Tibial nerve (tissue), 4 donors: Measurements from ENCODE around the gene SLC24A3. TPM values are rescaled to one million over a fixed set of nuclear protein-coding genes. Genes with fewer than 3 reads are reported as not detected.

Experiments
- DNase-seq, 2 donors: peaks; one replicate each; pipeline ENCODE4 v3.0.0-alpha.2; 2019; ENCODE audit warnings: low spot score in 2 of 2
- H3K27ac ChIP-seq, 4 donors: fragments of 200-600 bp; sonication (generic) in 3 of 4; one replicate each; pipeline ENCODE4 v1.5.1; 2017 to 2019; ENCODE audit warnings: mild to moderate bottlenecking in 1 of 4
- H3K27me3 ChIP-seq, 2 donors: fragments of 200-600 bp; sonication (generic) in 1 of 2; one replicate each; pipeline versions ENCODE4 v1.5.1 to v1.6.0; 2017 to 2019
- H3K36me3 ChIP-seq, 3 donors: fragments of 200-600 bp; sonication (generic); one replicate each; pipeline ENCODE4 v1.5.1; 2018 to 2019
- H3K4me1 ChIP-seq, 4 donors: fragments of 200-600 bp; sonication (generic) in 3 of 4; one replicate each; pipeline ENCODE4 v1.5.1; 2017 to 2019
- H3K4me3 ChIP-seq, 4 donors: fragments of 200-600 bp; sonication (generic) in 3 of 4; one replicate each; pipeline ENCODE4 v1.5.1; 2017 to 2019; ENCODE audit warnings: mild to moderate bottlenecking in 1 of 4, moderate library complexity in 1 of 4
- H3K9me3 ChIP-seq, 4 donors: fragments of 200-600 bp; sonication (generic) in 3 of 4; one replicate each; pipeline ENCODE4 v1.5.1; 2017 to 2019
- CTCF ChIP-seq, 5 experiments: fragments of 200-600 bp in 3 of 5; fragments of 450-650 bp in 2 of 5; sonication (generic) in 3 of 5; IDR thresholded peaks; one replicate each; pipeline ENCODE4 v1.5.1; 2016 to 2019; ENCODE audit warnings: antibody characterized with exemption in 5 of 5, mild to moderate bottlenecking in 3 of 5, moderate library complexity in 2 of 5
- EP300 ChIP-seq, 2 donors: sonication (generic); formaldehyde crosslinking; IDR thresholded peaks; one replicate each; pipeline ENCODE4 v1.6.1; 2017; ENCODE audit warnings: antibody characterized with exemption in 2 of 2, mild to moderate bottlenecking in 1 of 2
- POLR2A ChIP-seq, 2 donors: fragments of 450-650 bp; IDR thresholded peaks; one replicate each; pipeline ENCODE4 v1.6.1; 2017; ENCODE audit warnings: antibody characterized with exemption in 2 of 2, mild to moderate bottlenecking in 2 of 2, moderate library complexity in 2 of 2
- WGBS, 2 donors: methylation state at CpG; one replicate each; pipeline ENCODE4 v1.1.5; 2018; 5-methylcytosine and 5-hydroxymethylcytosine counted together
- total RNA-seq, 4 donors: library from RNA; depleted of rRNA; stranded (reverse); fragments of >200 nt; gene quantifications; one replicate each; pipeline ENCODE4 v1.1.0, GENCODE V29; 2016

The SLC24A3 gene
- total RNA-seq, 4 donors from 2014 or later: 1.3 to 4.0 (median 2.7) TPM

- no peaks in the 10 kb centered on the region for H3K27me3 ChIP-seq
- DNase-seq: no peak
- H3K27ac ChIP-seq: peak overlapping the region; percentile 93 to 98 (median 94)
- H3K9me3 ChIP-seq: no peaks in the 10 kb centered on the region
- 17 to 20% methylated on average over 21 to 22 of the region's 22 CpGs for WGBS, 2 donors
- peak overlapping the region; percentile 56 to 96 (median 67) for H3K4me3 ChIP-seq
- peaks cover 0 to 40% (median 13%) of the 10 kb centered on the region in 4 donors for H3K4me1 ChIP-seq
- H3K36me3 ChIP-seq: no peaks in the 10 kb centered on the region
- peak in 1 of 2 donors; percentile 9 for TF ChIP-seq EP300 (IDR thresholded peaks at IDR 0.05)
- TF ChIP-seq POLR2A (IDR thresholded peaks at IDR 0.05): no peak
These were observed 544.5 kb downstream of the SLC24A3 start for GRCh38 chr20:19756761-19757486.

DNA sequence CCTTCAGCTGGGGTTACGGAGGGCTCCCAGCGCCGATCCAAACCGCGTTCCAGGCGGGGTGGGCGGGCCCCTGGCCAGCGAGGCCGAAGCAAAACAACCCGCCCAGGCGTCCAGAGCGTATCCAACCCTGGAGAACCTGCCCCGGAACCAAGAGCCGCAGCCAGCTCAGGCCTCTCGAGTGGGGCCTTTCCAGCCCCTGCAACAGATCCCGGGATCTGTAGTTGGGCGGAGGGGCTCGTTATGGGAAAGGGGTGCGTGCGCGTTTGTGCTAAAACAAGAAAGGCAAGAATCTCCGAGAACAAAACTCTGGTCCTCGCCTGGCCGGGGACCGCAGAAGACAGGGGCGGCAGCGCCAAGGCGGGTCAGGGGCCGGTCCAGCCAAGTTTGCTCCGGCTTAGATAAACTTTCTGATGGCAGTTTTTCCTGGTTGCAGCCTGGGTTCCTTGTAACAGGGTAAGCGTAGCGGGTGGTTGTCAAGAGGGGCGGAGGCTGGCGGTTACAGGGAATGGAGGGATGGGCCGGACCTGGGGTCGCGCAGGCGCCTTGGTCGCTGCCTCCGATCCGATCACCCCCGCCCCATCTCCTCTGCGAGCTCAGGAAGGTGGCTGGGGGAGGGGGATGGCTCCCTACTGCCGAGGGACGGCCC, 545.2 kb downstream of the SLC24A3 start:
- Histone ChIP-seq H3K9me3 (no peaks in the 10 kb centered on the region), H3K27me3 (no peaks in the 10 kb centered on the region), H3K36me3 (peaks cover 0 to 4% (median 0%) of the 10 kb centered on the region in 3 donors), H3K27ac (peak overlapping the region; percentile 93 to 98 (median 94)), H3K4me3 (peak overlapping the region; percentile 56 to 96 (median 67)), H3K4me1 (peaks cover 0 to 40% (median 13%) of the 10 kb centered on the region in 4 donors)
- DNase-seq: peak; percentile 71 to 81
- TF ChIP-seq CTCF (IDR thresholded peaks at IDR 0.05) (no peak), POLR2A (IDR thresholded peaks at IDR 0.05) (peak in 1 of 2 donors; percentile 17), EP300 (IDR thresholded peaks at IDR 0.05) (peak in 1 of 2 donors; percentile 76)
- 1% methylated on average over 37 to 42 of the region's 45 CpGs for WGBS, 2 donors

GRCh38 chr20:19758133-19758500, 545.7 kb downstream of the SLC24A3 start, which contains the start of gene RIN2:
Gene RIN2 (plus strand): TSS chr20:19758258. CDS start chr20:19889602, 131,344 bp downstream.
- WGBS, 2 donors: 1 to 2% methylated on average over 18 to 20 of the region's 25 CpGs
- no peaks in the 10 kb centered on the region for H3K9me3 ChIP-seq
- no peaks in the 10 kb centered on the region for H3K27me3 ChIP-seq
- peak in 1 of 2 donors; percentile 15 for DNase-seq
- H3K4me1 ChIP-seq: peaks cover 0 to 40% (median 13%) of the 10 kb centered on the region in 4 donors
- peak within 1 kb of the TSS; percentile 93 to 98 (median 94) for H3K27ac ChIP-seq
- peak within 1 kb of the TSS; percentile 56 to 96 (median 67) for H3K4me3 ChIP-seq
- no peak for TF ChIP-seq CTCF (IDR thresholded peaks at IDR 0.05)
- peaks cover 0 to 9% (median 0%) of the 10 kb centered on the region in 3 donors for H3K36me3 ChIP-seq

DNA sequence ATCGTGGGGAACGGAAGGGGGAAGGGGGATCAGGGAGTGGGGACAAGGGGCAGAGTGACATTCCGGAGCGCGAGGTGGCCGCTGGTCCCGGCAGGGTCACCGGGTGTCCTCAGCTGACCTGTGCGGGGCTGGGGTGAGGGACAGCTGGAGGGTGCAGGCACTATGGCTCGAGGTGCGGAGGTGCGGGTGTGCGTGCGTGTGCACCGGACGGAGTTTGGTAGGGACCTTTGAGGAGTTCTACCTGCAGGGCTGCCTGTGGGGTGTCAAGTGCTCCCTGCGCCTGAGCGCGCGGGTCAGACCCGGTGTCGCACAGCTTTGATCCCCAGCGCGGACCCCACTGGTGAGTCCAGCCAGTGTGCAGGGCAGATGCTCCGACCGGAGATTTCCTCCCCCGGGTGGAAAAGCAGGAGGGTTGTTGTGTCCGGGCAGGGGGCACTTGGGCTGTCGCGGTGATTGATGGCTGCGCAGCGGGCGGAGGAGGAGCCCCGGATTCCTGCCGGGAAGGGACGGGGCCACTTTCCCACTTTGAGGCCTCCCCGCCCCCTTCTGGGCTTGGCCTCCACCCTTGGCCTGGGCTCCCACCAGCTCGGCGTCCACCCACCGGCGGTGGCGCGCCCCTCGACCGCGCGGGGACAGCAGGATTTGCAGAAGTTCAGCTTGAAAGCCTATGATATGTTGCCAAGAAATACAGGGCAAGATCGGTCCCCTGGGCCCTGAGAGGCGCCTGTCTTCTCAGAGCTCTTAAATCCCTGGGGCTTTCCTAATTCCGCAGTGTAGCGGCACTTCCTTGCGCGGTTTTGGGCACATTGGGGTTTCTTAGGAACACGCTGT, 546.3 kb downstream of the SLC24A3 start:
- 0 to 1% methylated on average over 43 to 52 of the region's 54 CpGs for WGBS, 2 donors
- Histone ChIP-seq H3K4me3 (peak overlapping the region; percentile 56 to 96 (median 67)), H3K9me3 (no peaks in the 10 kb centered on the region), H3K36me3 (peaks cover 0 to 9% (median 0%) of the 10 kb centered on the region in 3 donors), H3K4me1 (peaks cover 0 to 40% (median 13%) of the 10 kb centered on the region in 4 donors), H3K27ac (peak overlapping the region; percentile 93 to 98 (median 94)), H3K27me3 (no peaks in the 10 kb centered on the region)
- TF ChIP-seq CTCF (IDR thresholded peaks at IDR 0.05): no peak
- TF ChIP-seq EP300 (IDR thresholded peaks at IDR 0.05): peak in 1 of 2 donors; percentile 45
- TF ChIP-seq POLR2A (IDR thresholded peaks at IDR 0.05): no peak
- DNase-seq: peak; percentile 44 to 46

DNA sequence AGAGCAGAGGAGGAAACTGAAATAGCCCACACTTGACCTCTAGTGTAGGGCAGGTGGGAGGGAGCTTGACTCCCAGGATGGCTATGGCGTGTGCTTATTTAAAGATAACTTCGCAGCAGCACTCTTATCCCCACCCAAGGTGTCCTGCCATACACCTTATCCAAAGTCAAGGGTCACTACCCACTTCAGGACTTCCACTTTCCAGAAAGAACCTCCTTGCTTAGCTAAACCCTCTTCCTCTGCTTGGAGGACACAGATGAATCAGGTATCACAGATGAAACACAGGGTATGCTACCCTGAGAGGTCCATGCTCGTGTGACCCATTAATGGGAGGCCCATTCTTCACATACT, 547.9 kb downstream of the SLC24A3 start:
- no peaks in the 10 kb centered on the region for H3K9me3 ChIP-seq
- peaks cover 0 to 40% (median 13%) of the 10 kb centered on the region in 4 donors for H3K4me1 ChIP-seq
- H3K27me3 ChIP-seq: no peaks in the 10 kb centered on the region
- DNase-seq: no peak
- H3K36me3 ChIP-seq: peaks cover 0 to 9% (median 0%) of the 10 kb centered on the region in 3 donors
- no peak overlapping the region for H3K4me3 ChIP-seq
- TF ChIP-seq POLR2A (IDR thresholded peaks at IDR 0.05) (no peak), EP300 (IDR thresholded peaks at IDR 0.05) (no peak), CTCF (IDR thresholded peaks at IDR 0.05) (no peak)
- WGBS, 2 donors: 85 to 88% methylated on average over 3 of the region's 3 CpGs
- peak overlapping the region; percentile 47 to 98 (median 74) for H3K27ac ChIP-seq
